HepG2 (cell line): ENCODE measurements around the gene FDXACB1. TPM values are rescaled to one million over a fixed set of nuclear protein-coding genes. Genes with fewer than 3 reads are reported as not detected.

Experiments used
- ATAC-seq: fragments of 200-7000 bp; cut with Tn5 transposase; 3 replicates; pipeline ENCODE4 v1.9.1; 2020; ENCODE audit warnings: mild to moderate bottlenecking, moderate library complexity
- BruUV-seq: library from RNA; stranded (reverse); fragments of 400-500 nt; replicated peaks from 2 replicates; lab custom pipeline; 2021; lab: Mats Ljungman, UMichigan
- CTCF ChIA-PET: fragments of 300-600 bp; formaldehyde crosslinking; extraction: SDS; loops from one replicate; lab custom pipeline; 2021; ENCODE audit warnings: low total read pairs, inconsistent platforms, low intra/inter-chr PET ratio; lab: Yijun Ruan, JAX
- POLR2A ChIA-PET: fragments of 350-600 bp; sonication (Branson Sonifier 250); formaldehyde crosslinking; loops from one replicate; lab custom pipeline; 2020; ENCODE audit warnings: antibody characterized with exemption, inconsistent platforms; lab: Yijun Ruan, JAX
- DNase-seq: peaks from one replicate; pipeline ENCODE4 v3.0.0-alpha.2; 2015; ENCODE audit warnings: low spot score
- FAIRE-seq: peaks from 3 replicates; lab custom pipeline; 2011; peaks lifted over from hg19 to GRCh38; lab: Jason Lieb, UNC
- H2AFZ ChIP-seq: one replicate; pipeline ENCODE4 v1.6.1; 2011; ENCODE audit warnings: low read length, inconsistent platforms
- H3K27ac ChIP-seq: fragments of 300-600 bp; 3 replicates; pipeline ENCODE4 v1.8.0; 2011; ENCODE audit warnings: mixed run types, mild to moderate bottlenecking, mixed read lengths, low read length, inconsistent platforms; ENCODE audit not compliant: insufficient read depth; ENCODE audit errors: extremely low read length
- H3K27me3 ChIP-seq, 2 experiments: fragments of 200-600 bp in 1 of 2; 2 replicates in 1 of 2; 3 replicates in 1 of 2; pipeline versions ENCODE4 v1.6.0 to v1.8.0; 2011; ENCODE audit warnings: low read length in 2 of 2, mild to moderate bottlenecking in 2 of 2, moderate library complexity in 2 of 2, inconsistent platforms in 1 of 2; ENCODE audit not compliant: insufficient read depth in 2 of 2, control insufficient read depth in 1 of 2
- H3K36me3 ChIP-seq, 2 experiments: fragments of 200-600 bp in 1 of 2; replicated peaks in 1 of 2; 2 replicates in 1 of 2; 3 replicates in 1 of 2; pipeline versions ENCODE4 v1.5.1 to v1.8.0; 2011; ENCODE audit warnings: low read length in 2 of 2, inconsistent platforms in 1 of 2; ENCODE audit not compliant: insufficient read depth in 2 of 2, control insufficient read depth in 1 of 2
- H3K4me1 ChIP-seq: 2 replicates; pipeline ENCODE4 v1.5.1; 2012; ENCODE audit warnings: low read length, inconsistent platforms; ENCODE audit not compliant: insufficient read depth
- H3K4me2 ChIP-seq: 2 replicates; pipeline ENCODE4 v1.6.0; 2011; ENCODE audit warnings: low read depth, low read length, inconsistent platforms
- H3K4me3 ChIP-seq, 3 experiments: fragments of 200-600 bp in 1 of 3; sonication (generic), shearing (Covaris generic) in 1 of 3; replicated peaks in 1 of 3; 2 replicates each; pipeline ENCODE4 v1.5.1; 2011 to 2016; ENCODE audit warnings: low read length in 3 of 3, inconsistent platforms in 2 of 3, low read depth in 2 of 3, mild to moderate bottlenecking in 2 of 3, control low read depth in 1 of 3, mixed read lengths in 1 of 3; ENCODE audit not compliant: insufficient read depth in 1 of 3
- H3K79me2 ChIP-seq: one replicate; pipeline ENCODE4 v1.6.1; 2011; ENCODE audit warnings: low read length, inconsistent platforms; ENCODE audit not compliant: insufficient read depth
- H3K9ac ChIP-seq: 2 replicates; pipeline ENCODE4 v1.6.0; 2011; ENCODE audit warnings: mild to moderate bottlenecking, low read depth, low read length, inconsistent platforms; ENCODE audit not compliant: insufficient read depth
- H3K9me3 ChIP-seq: 2 replicates; pipeline ENCODE4 v1.5.1; 2012; ENCODE audit warnings: mild to moderate bottlenecking, low read length
- H4K20me1 ChIP-seq: 2 replicates; pipeline ENCODE4 v1.6.0; 2011; ENCODE audit warnings: inconsistent platforms, mild to moderate bottlenecking, low read length, moderate library complexity; ENCODE audit not compliant: insufficient read depth
- CEBPB ChIP-seq: IDR thresholded peaks from 2 replicates; pipeline ENCODE4 v1.6.1; 2011; ENCODE audit warnings: low read depth, low read length, improper control_type of control experiment, borderline replicate concordance
- RFX5 ChIP-seq: IDR thresholded peaks from 2 replicates; pipeline ENCODE4 v1.6.1; 2011; ENCODE audit warnings: low read depth, low read length, improper control_type of control experiment
- ZBTB4 ChIP-seq: sonication (generic); formaldehyde crosslinking; IDR thresholded peaks from 2 replicates; pipeline ENCODE4 v1.4.0; 2020; ENCODE audit warnings: missing genetic modification reagents, mild to moderate bottlenecking, borderline replicate concordance
- ZIK1 ChIP-seq: sonication (generic); formaldehyde crosslinking; IDR thresholded peaks from 2 replicates; pipeline ENCODE4 v1.5.0; 2020; ENCODE audit warnings: mild to moderate bottlenecking, low read depth, missing genetic modification reagents, borderline replicate concordance
- ZNF484 ChIP-seq: sonication (generic); formaldehyde crosslinking; IDR thresholded peaks from 2 replicates; pipeline ENCODE4 v1.5.1; 2020; ENCODE audit warnings: mild to moderate bottlenecking, low read depth, missing genetic modification reagents, borderline replicate concordance
- ZNF605 ChIP-seq: sonication (generic); formaldehyde crosslinking; IDR thresholded peaks from 2 replicates; pipeline ENCODE4 v1.8.0; 2022; ENCODE audit warnings: mild to moderate bottlenecking, missing genetic modification reagents
- ZNF672 ChIP-seq: sonication (generic); formaldehyde crosslinking; IDR thresholded peaks from 2 replicates; pipeline ENCODE4 v1.8.1; 2022; ENCODE audit warnings: missing genetic modification reagents
- WGBS: methylation state at CpG from one replicate; pipeline ENCODE4 v1.1.6; 2017; ENCODE audit warnings: low lambda C conversion rate; 5-methylcytosine and 5-hydroxymethylcytosine counted together
- in situ Hi-C: cut with HindIII; loops from 2 replicates; pipeline ENCODE4 v1.10.0; 2017; ENCODE audit warnings: low pct_unique_long_range_greater_than_20kb; ENCODE audit not compliant: extremely low pct_ligation_motif_present
- intact Hi-C: fragments of 100-400 bp; cut with micrococcal nuclease; formaldehyde crosslinking; loops from one replicate; pipeline ENCODE4 v1.10.0; 2022; ENCODE audit not compliant: unreplicated experiment
- polyA plus RNA-seq, 8 experiments: library from polyadenylated mRNA; depleted of rRNA in 3 of 8; stranded (reverse) in 7 of 8; unstranded in 1 of 8; fragments of >200 nt; fragmentation: Illumina TruSeq in 4 of 8; extraction: Trizol in 4 of 8; gene quantifications; 2 replicates each; pipeline versions ENCODE4 v1.2.1 to v1.2.3, GENCODE V29; 2011 to 2016; ENCODE audit warnings: low read depth in 4 of 8, missing spikeins in 1 of 8, mixed read lengths in 1 of 8; ENCODE audit not compliant: insufficient read depth in 1 of 8
- total RNA-seq, 5 experiments: library from RNA; depleted of rRNA; stranded (reverse); fragments of >200 nt; fragmentation: Illumina TruSeq; extraction: Trizol; gene quantifications; 2 replicates each; pipeline ENCODE4 v1.2.3, GENCODE V29; 2016; ENCODE audit warnings: low read depth in 1 of 5

FDXACB1 gene
- total and polyA plus RNA-seq, 2 of the 13 experiments (the other 11 are each of a cell fraction or from before 2014, with no cell fraction given): 1.1 to 3.4 TPM

DNA sequence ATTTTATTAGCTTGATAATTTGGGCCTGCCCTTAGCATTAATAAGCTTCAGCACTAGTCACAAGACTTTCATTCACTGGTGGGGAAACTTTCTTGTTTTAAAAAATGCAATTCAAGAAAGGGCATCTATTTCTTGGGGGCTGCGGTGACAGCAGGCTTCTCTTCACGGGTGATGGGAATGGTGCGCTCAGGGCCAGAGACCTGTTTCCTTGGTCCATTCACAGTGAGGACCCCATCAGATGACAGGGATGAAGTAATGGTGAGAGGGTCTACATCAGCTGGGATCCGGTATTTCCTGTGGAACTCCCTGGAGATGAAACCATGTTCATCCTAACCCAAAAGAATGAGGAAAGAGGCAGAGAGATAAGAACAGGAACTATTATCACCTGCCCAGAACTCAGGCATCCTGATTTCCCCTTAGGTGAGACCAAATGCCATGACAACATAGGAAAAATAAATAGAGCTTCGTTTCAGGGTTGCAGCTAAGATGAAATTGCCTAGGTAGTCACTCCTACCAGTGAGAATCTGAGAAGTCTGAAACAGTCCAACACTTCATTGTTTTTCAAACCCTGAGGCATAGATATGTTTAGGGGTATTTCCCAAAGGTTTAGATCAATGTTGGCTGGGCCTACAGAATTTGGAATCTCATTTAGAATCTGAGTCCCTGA lies 29.8 kb upstream of the FDXACB1 start (continued):
- no peak for TF ChIP-seq ZIK1 (CRISPR knock-in tag)

GRCh38 chr11:111906680-111907079 lies 27.7 kb upstream of the FDXACB1 start:
- POLR2A ChIA-PET: no interaction called here
- FAIRE-seq (no peak), DNase-seq (no peak), ATAC-seq (no peak)
- no peaks in the 10 kb centered on the region; a peak in 1 of 5 replicates for H3K27me3 ChIP-seq
- CTCF ChIA-PET: no interaction called here
- H3K79me2 ChIP-seq: no peaks in the 10 kb centered on the region
- H3K4me3 ChIP-seq: no peak overlapping the region
- no peak overlapping the region for H3K27ac ChIP-seq
- H3K9ac ChIP-seq: no peak overlapping the region
- H3K36me3 ChIP-seq: no peaks in the 10 kb centered on the region
- WGBS: 6% methylated on average over 1 of the region's 1 CpG
- in situ Hi-C loops: no loop called here
- H3K9me3 ChIP-seq: no peaks in the 10 kb centered on the region
- peaks cover 11% of the 10 kb centered on the region for H3K4me1 ChIP-seq
- H4K20me1 ChIP-seq: no peaks in the 10 kb centered on the region
- H2AFZ ChIP-seq: no peak overlapping the region
- no TSS peak for BruUV-seq
- H3K4me2 ChIP-seq: no peak overlapping the region
- TF ChIP-seq CEBPB: no peak
- TF ChIP-seq ZBTB4 (CRISPR knock-in tag): no peak
- no peak for TF ChIP-seq RFX5
- TF ChIP-seq ZNF605 (CRISPR knock-in tag): no peak
- no peak for TF ChIP-seq ZNF484 (CRISPR knock-in tag)
- TF ChIP-seq ZNF672: no peak
- intact Hi-C loops: no loop called here
